ENCODE measurements around the gene NFATC2IP. TPM values are rescaled to one million over a fixed set of nuclear protein-coding genes. Genes with fewer than 3 reads are reported as not detected.
A peak's percentile ranks its signal among the peaks of the same experiment; 100 is the strongest.

The NFATC2IP gene
- total and polyA plus RNA-seq, 2 of the 13 experiments (the other 11 are each of a cell fraction or from before 2014, with no cell fraction given): 32.1 to 48.5 TPM

DNA sequence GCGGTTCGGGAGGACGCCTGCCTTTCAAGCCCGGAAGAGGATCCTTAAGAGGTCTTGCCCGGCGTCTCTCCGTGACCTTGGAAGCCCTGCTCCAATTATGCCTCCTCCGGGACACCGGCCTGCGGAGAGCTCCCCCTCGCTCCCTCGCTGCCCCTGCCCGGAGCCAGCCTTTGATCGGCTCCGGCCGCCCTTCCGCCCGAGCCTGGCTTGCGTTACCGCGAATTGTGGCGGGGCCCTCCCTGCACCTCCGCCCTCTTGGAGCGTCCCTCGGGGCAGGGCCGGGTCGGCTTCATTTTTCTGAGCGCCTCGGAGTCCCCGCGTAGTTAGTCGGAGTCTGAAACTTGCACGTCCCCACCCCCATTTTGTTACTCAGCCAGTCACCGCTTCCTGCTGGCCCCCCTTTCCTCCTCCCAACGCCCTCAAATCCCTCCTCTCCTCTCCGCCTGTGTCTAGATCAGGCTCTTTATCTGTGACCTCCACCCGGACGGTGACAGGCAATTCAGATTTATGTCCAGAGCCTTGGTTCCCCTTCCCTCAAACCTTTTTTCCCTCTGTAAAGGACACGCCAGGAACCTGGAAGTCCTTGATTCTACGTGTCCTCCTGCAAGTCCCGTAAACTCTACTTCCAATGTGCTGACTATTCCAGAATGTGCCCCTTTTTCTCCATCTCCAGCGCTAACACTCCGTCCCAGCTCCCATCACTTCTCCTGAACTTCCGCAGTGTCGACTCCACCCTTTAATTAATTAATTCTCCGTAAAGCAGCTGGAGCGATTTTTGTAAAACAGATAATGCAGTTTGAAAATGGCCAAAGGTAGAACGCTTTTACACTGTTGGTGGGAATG, 25.1 kb upstream of the NFATC2IP start (continued):
- TF ChIP-seq, protein P1, sequence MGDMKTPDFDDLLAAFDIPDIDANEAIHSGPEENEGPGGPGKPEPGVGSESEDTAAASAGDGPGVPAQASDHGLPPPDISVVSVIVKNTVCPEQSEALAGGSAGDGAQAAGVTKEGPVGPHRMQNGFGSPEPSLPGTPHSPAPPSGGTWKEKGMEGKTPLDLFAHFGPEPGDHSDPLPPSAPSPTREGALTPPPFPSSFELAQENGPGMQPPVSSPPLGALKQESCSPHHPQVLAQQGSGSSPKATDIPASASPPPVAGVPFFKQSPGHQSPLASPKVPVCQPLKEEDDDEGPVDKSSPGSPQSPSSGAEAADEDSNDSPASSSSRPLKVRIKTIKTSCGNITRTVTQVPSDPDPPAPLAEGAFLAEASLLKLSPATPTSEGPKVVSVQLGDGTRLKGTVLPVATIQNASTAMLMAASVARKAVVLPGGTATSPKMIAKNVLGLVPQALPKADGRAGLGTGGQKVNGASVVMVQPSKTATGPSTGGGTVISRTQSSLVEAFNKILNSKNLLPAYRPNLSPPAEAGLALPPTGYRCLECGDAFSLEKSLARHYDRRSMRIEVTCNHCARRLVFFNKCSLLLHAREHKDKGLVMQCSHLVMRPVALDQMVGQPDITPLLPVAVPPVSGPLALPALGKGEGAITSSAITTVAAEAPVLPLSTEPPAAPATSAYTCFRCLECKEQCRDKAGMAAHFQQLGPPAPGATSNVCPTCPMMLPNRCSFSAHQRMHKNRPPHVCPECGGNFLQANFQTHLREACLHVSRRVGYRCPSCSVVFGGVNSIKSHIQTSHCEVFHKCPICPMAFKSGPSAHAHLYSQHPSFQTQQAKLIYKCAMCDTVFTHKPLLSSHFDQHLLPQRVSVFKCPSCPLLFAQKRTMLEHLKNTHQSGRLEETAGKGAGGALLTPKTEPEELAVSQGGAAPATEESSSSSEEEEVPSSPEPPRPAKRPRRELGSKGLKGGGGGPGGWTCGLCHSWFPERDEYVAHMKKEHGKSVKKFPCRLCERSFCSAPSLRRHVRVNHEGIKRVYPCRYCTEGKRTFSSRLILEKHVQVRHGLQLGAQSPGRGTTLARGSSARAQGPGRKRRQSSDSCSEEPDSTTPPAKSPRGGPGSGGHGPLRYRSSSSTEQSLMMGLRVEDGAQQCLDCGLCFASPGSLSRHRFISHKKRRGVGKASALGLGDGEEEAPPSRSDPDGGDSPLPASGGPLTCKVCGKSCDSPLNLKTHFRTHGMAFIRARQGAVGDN (CRISPR knock-in tag; IDR thresholded peaks at IDR 0.05): peak; percentile 89
- TF ChIP-seq, protein P2, sequence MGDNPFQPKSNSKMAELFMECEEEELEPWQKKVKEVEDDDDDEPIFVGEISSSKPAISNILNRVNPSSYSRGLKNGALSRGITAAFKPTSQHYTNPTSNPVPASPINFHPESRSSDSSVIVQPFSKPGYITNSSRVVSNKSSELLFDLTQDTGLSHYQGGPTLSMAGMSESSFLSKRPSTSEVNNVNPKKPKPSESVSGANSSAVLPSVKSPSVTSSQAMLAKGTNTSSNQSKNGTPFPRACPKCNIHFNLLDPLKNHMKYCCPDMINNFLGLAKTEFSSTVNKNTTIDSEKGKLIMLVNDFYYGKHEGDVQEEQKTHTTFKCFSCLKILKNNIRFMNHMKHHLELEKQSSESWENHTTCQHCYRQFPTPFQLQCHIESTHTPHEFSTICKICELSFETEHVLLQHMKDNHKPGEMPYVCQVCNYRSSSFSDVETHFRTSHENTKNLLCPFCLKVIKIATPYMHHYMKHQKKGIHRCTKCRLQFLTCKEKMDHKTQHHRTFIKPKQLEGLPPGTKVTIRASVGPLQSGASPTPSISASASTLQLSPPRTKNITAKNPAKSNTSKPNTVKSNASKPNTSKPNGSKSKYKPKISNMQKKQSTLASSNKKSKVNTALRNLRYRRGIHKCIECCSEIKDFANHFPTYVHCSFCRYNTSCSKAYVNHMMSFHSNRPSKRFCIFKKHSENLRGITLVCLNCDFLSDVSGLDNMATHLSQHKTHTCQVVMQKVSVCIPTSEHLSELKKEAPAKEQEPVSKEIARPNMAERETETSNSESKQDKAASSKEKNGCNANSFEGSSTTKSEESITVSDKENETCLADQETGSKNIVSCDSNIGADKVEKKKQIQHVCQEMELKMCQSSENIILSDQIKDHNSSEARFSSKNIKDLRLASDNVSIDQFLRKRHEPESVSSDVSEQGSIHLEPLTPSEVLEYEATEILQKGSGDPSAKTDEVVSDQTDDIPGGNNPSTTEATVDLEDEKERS (CRISPR knock-in tag; IDR thresholded peaks at IDR 0.05): no peak
- no peak for TF ChIP-seq KMT2B (CRISPR knock-in tag; IDR thresholded peaks at IDR 0.05)
- TF ChIP-seq ZNF557 (CRISPR knock-in tag; IDR thresholded peaks at IDR 0.05): 0 out of 2 replicates have a peak, but pooled peaks have one; percentile 19
- no peak; the same call in 1 of the 2 replicates for TF ChIP-seq ZNF564 (CRISPR knock-in tag; IDR thresholded peaks at IDR 0.05)
- no peak for TF ChIP-seq ZFP37 (CRISPR knock-in tag; IDR thresholded peaks at IDR 0.05; ENCODE audit: borderline replicate concordance)
- no peak for TF ChIP-seq CCAR2 (optimal IDR thresholded peaks at IDR 0.05; ENCODE audit: low read depth, low read length)
- TF ChIP-seq ZNF772 (CRISPR knock-in tag; IDR thresholded peaks at IDR 0.05): peak; percentile 78
- peak; percentile 3 for TF ChIP-seq ZNF274 (CRISPR knock-in tag; IDR thresholded peaks at IDR 0.05)
- no peak for TF ChIP-seq MED1 (CRISPR knock-in tag; IDR thresholded peaks at IDR 0.05)
- TF ChIP-seq ZFX (CRISPR knock-in tag; IDR thresholded peaks at IDR 0.05; ENCODE audit: low read depth): peak; percentile 91
- TF ChIP-seq RBFOX2 (IDR thresholded peaks at IDR 0.05; ENCODE audit: low read depth, low read length): peak; percentile 93
- peak; percentile 81; the same call in 1 of the 2 replicates for TF ChIP-seq ZNF747 (CRISPR knock-in tag; IDR thresholded peaks at IDR 0.05; ENCODE audit: borderline replicate concordance)
- TF ChIP-seq POLR2A (IDR thresholded peaks at IDR 0.05; ENCODE audit: insufficient read depth in 1 of 2, low read depth in 2 of 2, low read length in 2 of 2): peak; percentile 70 to 75; a peak in 3 of 4 replicates
- no peak for TF ChIP-seq TCF12 (IDR thresholded peaks at IDR 0.05)
- TF ChIP-seq TCF12 (CRISPR knock-in tag; IDR thresholded peaks at IDR 0.05): peak; percentile 83; the same call in 1 of the 2 replicates
- peak; percentile 7; the same call in 1 of the 2 replicates for TF ChIP-seq ZNF746 (CRISPR knock-in tag; IDR thresholded peaks at IDR 0.05)
- TF ChIP-seq, protein P3, sequence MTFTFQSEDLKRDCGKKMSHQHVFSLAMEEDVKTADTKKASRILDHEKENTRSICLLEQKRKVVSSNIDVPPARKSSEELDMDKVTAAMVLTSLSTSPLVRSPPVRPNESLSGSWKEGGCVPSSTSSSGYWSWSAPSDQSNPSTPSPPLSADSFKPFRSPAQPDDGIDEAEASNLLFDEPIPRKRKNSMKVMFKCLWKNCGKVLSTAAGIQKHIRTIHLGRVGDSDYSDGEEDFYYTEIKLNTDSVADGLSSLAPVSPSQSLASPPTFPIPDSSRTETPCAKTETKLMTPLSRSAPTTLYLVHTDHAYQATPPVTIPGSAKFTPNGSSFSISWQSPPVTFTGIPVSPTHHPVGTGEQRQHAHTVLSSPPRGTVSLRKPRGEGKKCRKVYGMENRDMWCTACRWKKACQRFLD (CRISPR knock-in tag; IDR thresholded peaks at IDR 0.05; ENCODE audit: borderline replicate concordance): peak; percentile 74; the same call in 1 of the 2 replicates
- peak; percentile 52; the same call in 1 of the 2 replicates for TF ChIP-seq DNMT3B (CRISPR knock-in tag; conservative IDR thresholded peaks at IDR 0.05)
- no peak for TF ChIP-seq REXO4 (CRISPR knock-in tag; IDR thresholded peaks at IDR 0.05; ENCODE audit: borderline replicate concordance)
- TF ChIP-seq ZFY (CRISPR knock-in tag; IDR thresholded peaks at IDR 0.05): peak; percentile 72

All from HepG2 (cell line).